Trophoblast cell (in vitro differentiated cells and primary cell): Measurements from ENCODE around the gene CIAO2B.
A peak's percentile ranks its signal among the peaks of the same experiment; 100 is the strongest.

Source experiments
- DNase-seq, 2 donors: peaks; one replicate each; pipeline ENCODE4 v3.0.0-alpha.2; 2016
- H2AFZ ChIP-seq: 2 replicates; pipeline ENCODE4 v1.6.1; 2013; ENCODE audit warnings: low read length, moderate library complexity, mild to moderate bottlenecking; ENCODE audit not compliant: insufficient read depth, poor library complexity
- H2AK5ac ChIP-seq: 2 replicates; pipeline ENCODE4 v1.6.1; 2013; ENCODE audit warnings: mild to moderate bottlenecking, low read length
- H2BK120ac ChIP-seq: 2 replicates; pipeline ENCODE4 v1.6.1; 2013; ENCODE audit warnings: low read length, mild to moderate bottlenecking, moderate library complexity; ENCODE audit not compliant: insufficient read depth, poor library complexity
- H2BK12ac ChIP-seq: 2 replicates; pipeline ENCODE4 v1.6.1; 2013; ENCODE audit warnings: mild to moderate bottlenecking, low read length, moderate library complexity
- H2BK5ac ChIP-seq: 2 replicates; pipeline ENCODE4 v1.6.1; 2013; ENCODE audit warnings: low read length, low read depth, moderate library complexity, mild to moderate bottlenecking; ENCODE audit not compliant: poor library complexity
- H3K14ac ChIP-seq: 2 replicates; pipeline ENCODE4 v1.6.1; 2013; ENCODE audit warnings: mild to moderate bottlenecking, low read length
- H3K18ac ChIP-seq: 2 replicates; pipeline ENCODE4 v1.6.1; 2013; ENCODE audit warnings: mild to moderate bottlenecking, low read length
- H3K23ac ChIP-seq: 2 replicates; pipeline ENCODE4 v1.6.1; 2013; ENCODE audit warnings: low read length
- H3K27ac ChIP-seq: 2 replicates; pipeline ENCODE4 v1.5.1; 2013; ENCODE audit warnings: low read depth, mild to moderate bottlenecking, inconsistent platforms, low read length, moderate library complexity
- H3K27me3 ChIP-seq: 2 replicates; pipeline ENCODE4 v1.6.1; 2013; ENCODE audit warnings: inconsistent platforms, mild to moderate bottlenecking, low read length, moderate library complexity; ENCODE audit not compliant: insufficient read depth
- H3K36me3 ChIP-seq, 2 experiments: 1 replicate in 1 of 2; 2 replicates in 1 of 2; pipeline ENCODE4 v1.6.1; 2013; ENCODE audit warnings: low read length in 2 of 2, mild to moderate bottlenecking in 2 of 2, moderate library complexity in 1 of 2; ENCODE audit not compliant: insufficient read depth in 2 of 2, control insufficient read depth in 1 of 2
- H3K4ac ChIP-seq: 2 replicates; pipeline ENCODE4 v1.6.1; 2013; ENCODE audit warnings: low read depth, mild to moderate bottlenecking, low read length, moderate library complexity
- H3K4me1 ChIP-seq, 2 experiments: 1 replicate in 1 of 2; 2 replicates in 1 of 2; pipeline ENCODE4 v1.6.1; 2013; ENCODE audit warnings: low read length in 2 of 2, mild to moderate bottlenecking in 2 of 2, moderate library complexity in 1 of 2; ENCODE audit not compliant: insufficient read depth in 2 of 2, control insufficient read depth in 1 of 2
- H3K4me2 ChIP-seq: 2 replicates; pipeline ENCODE4 v1.6.1; 2013; ENCODE audit warnings: inconsistent platforms, mild to moderate bottlenecking, low read length, moderate library complexity
- H3K4me3 ChIP-seq: 2 replicates; pipeline ENCODE4 v1.5.1; 2013; ENCODE audit warnings: mild to moderate bottlenecking, low read depth, low read length, inconsistent platforms
- H3K79me1 ChIP-seq: one replicate; pipeline ENCODE4 v1.6.1; 2013; ENCODE audit warnings: low read length
- H3K79me2 ChIP-seq: 2 replicates; pipeline ENCODE4 v1.6.1; 2013; ENCODE audit warnings: low read length, mild to moderate bottlenecking; ENCODE audit not compliant: control insufficient read depth, insufficient read depth, poor library complexity
- H3K9ac ChIP-seq: 2 replicates; pipeline ENCODE4 v1.6.1; 2013; ENCODE audit warnings: mild to moderate bottlenecking, low read length
- H3K9me3 ChIP-seq: 2 replicates; pipeline ENCODE4 v1.6.1; 2013; ENCODE audit warnings: low read depth, mild to moderate bottlenecking, control low read depth, inconsistent platforms, low read length; ENCODE audit not compliant: insufficient read depth
- H4K12ac ChIP-seq: 2 replicates; pipeline ENCODE4 v1.6.1; 2013; ENCODE audit warnings: low read depth, mild to moderate bottlenecking, low read length, moderate library complexity
- H4K8ac ChIP-seq: 2 replicates; pipeline ENCODE4 v1.6.1; 2013; ENCODE audit warnings: low read depth, mild to moderate bottlenecking, low read length, moderate library complexity
- H4K91ac ChIP-seq: one replicate; pipeline ENCODE4 v1.6.1; 2013; ENCODE audit warnings: low read depth, mild to moderate bottlenecking, low read length, moderate library complexity
- WGBS: extraction: QIAGEN DNeasy Blood & Tissue Kit; methylation state at CpG from one replicate; pipeline ENCODE4 v1.1.7; 2013; ENCODE audit warnings: missing lambda C conversion rate; ENCODE audit not compliant: insufficient read length, insufficient coverage; ENCODE audit errors: extremely low coverage; 5-methylcytosine and 5-hydroxymethylcytosine counted together

The CIAO2B gene

DNA sequence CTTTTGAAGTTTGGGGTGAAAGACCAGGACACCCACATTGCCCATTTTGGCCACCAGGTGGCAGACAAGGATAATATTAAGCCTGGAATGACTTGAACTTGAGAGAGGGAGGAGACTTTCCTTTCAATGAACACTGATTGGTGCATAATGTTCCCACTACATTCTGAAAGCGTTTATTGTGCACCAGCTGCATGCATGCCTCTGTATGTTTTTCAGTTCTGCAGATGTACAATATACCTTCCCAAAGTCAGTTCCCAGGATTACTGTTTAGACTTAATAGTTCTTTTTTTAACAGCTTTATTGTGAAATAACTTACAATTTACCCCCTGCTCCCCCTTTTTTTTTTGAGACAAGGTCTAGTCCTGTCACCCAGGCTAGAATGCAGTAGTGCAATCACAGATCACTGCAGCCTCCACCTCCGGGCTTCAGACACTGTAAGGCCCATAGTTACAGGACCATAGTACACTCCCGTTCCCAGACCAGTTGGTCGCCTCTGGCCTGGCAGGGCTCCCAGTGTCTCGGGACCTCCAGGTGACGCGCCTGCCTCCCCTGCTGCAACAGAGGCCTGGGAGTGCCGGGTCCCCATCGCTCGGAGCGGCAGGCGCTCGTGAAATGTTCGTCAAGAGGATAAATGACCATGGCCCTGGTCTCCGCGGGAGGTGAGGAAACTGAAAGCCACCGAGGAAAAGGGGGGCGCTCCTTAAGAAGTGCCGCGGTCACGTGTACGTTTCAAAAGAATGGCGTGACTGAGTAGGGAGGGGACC is 13.3 kb upstream of the CIAO2B start:
- no peak overlapping the region for H4K91ac ChIP-seq
- no peak overlapping the region for H4K12ac ChIP-seq
- DNase-seq: peak; percentile 58 to 86
- H3K23ac ChIP-seq: no peak overlapping the region
- no peak overlapping the region for H3K27ac ChIP-seq
- no peak overlapping the region for H3K4me2 ChIP-seq
- H3K18ac ChIP-seq: no peak overlapping the region
- H2AK5ac ChIP-seq: no peak overlapping the region
- H3K4ac ChIP-seq: no peak overlapping the region
- WGBS: no CpG with 5 or more reads among the region's 23 CpGs
- no peak overlapping the region for H2BK12ac ChIP-seq
- H3K4me3 ChIP-seq: no peak overlapping the region
- no peaks in the 10 kb centered on the region for H3K79me2 ChIP-seq
- no peak overlapping the region for H2BK120ac ChIP-seq
- H3K9me3 ChIP-seq: peaks cover 3% of the 10 kb centered on the region
- no peak overlapping the region for H3K14ac ChIP-seq
- H2BK5ac ChIP-seq: no peak overlapping the region
- peaks cover 14 to 15% of the 10 kb centered on the region in 2 experiments for H3K36me3 ChIP-seq
- H3K9ac ChIP-seq: no peak overlapping the region
- no peak overlapping the region for H4K8ac ChIP-seq
- no peaks in the 10 kb centered on the region for H3K4me1 ChIP-seq
- H3K27me3 ChIP-seq: peaks cover 21% of the 10 kb centered on the region
- no peak overlapping the region for H2AFZ ChIP-seq
- H3K79me1 ChIP-seq: no peaks in the 10 kb centered on the region

DNA sequence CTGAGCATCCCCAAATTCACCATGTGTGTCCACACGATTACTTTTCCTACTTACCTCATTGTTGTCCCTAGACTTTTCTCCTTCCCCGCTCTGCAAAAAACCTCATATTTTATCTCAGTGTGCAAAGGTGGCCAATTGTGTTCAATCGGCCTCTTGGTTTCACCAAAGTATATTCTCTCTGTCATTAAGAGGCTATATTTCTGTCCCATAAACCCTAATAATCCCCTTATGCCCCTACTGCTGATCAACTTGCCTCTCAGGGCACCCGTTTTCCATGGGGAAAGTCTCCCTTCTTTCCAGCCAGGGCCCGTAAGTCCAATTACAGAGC is 12.7 kb upstream of the CIAO2B start:
- Histone ChIP-seq H3K9me3 (peaks cover 2% of the 10 kb centered on the region), H3K14ac (no peak overlapping the region), H2BK5ac (no peak overlapping the region), H3K79me1 (no peaks in the 10 kb centered on the region), H3K18ac (no peak overlapping the region), H3K4me3 (no peak overlapping the region), H3K27ac (no peak overlapping the region), H3K79me2 (no peaks in the 10 kb centered on the region), H3K4me2 (no peak overlapping the region), H2BK12ac (no peak overlapping the region), H3K4me1 (no peaks in the 10 kb centered on the region), H2AFZ (no peak overlapping the region), H2AK5ac (no peak overlapping the region), H3K27me3 (peaks cover 21% of the 10 kb centered on the region), H4K12ac (no peak overlapping the region), H3K36me3 (peaks cover 19 to 20% of the 10 kb centered on the region in 2 experiments), H2BK120ac (no peak overlapping the region), H3K4ac (no peak overlapping the region), H4K91ac (no peak overlapping the region), H3K9ac (no peak overlapping the region), H4K8ac (no peak overlapping the region), H3K23ac (no peak overlapping the region)
- WGBS: no CpG with 5 or more reads among the region's 5 CpGs
- DNase-seq: no peak

DNA sequence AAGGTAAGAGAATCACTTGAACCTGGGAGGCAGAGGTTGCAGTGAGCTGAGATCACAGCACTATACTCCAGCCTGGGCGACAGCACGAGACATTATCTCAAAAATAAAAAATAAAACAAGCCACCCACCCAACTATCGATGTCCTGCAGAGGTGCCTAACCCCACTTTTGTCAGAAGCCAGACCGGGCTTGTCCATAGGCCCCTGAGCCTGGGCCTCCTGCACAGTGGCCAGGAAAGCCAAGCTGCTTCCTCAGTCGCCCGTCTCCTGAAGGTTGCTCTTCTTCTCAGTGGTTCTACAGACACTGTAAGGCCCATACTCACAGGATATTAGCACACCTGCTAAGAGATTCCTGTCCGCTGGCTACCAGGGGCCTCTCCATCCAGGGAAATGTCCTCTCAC is 12.3 kb upstream of the CIAO2B start:
- Histone ChIP-seq H2BK5ac (no peak overlapping the region), H3K9me3 (peaks cover 2% of the 10 kb centered on the region), H3K4me3 (no peak overlapping the region), H3K27ac (no peak overlapping the region), H2BK12ac (no peak overlapping the region), H3K36me3 (peaks cover 23 to 24% of the 10 kb centered on the region in 2 experiments), H4K91ac (no peak overlapping the region), H4K12ac (no peak overlapping the region), H2AK5ac (no peak overlapping the region), H4K8ac (no peak overlapping the region), H2BK120ac (no peak overlapping the region), H3K14ac (no peak overlapping the region), H3K18ac (no peak overlapping the region), H3K23ac (no peak overlapping the region), H3K27me3 (peaks cover 21% of the 10 kb centered on the region), H3K79me2 (no peaks in the 10 kb centered on the region), H3K4me2 (no peak overlapping the region), H3K79me1 (no peaks in the 10 kb centered on the region), H2AFZ (no peak overlapping the region), H3K4me1 (no peaks in the 10 kb centered on the region), H3K4ac (no peak overlapping the region), H3K9ac (no peak overlapping the region)
- DNase-seq: no peak
- no CpG with 5 or more reads among the region's 7 CpGs for WGBS

DNA sequence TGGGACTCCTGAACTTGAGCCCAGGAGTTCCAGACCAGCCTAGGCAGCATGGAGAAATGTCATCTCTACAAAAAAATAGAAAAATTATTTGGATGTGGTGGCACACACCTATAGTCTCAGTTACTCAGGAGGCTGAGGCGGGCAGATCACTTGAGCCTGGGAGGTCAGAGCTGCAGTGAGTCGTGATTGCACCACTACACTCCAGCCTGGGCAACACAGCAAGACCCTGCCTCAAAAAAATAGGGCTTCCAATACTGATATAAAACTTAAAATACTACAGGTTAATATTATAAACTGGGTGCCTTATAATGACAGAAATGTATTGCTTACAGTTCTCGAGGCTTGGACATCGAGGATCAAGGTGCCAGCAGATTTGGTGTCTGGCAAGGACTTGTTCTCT is 11.7 kb upstream of the CIAO2B start:
- Histone ChIP-seq H3K27ac (no peak overlapping the region), H3K4me3 (no peak overlapping the region), H2AK5ac (no peak overlapping the region), H3K4me1 (no peaks in the 10 kb centered on the region), H3K36me3 (peaks cover 29 to 30% of the 10 kb centered on the region in 2 experiments), H2AFZ (no peak overlapping the region), H2BK120ac (no peak overlapping the region), H3K27me3 (peaks cover 21% of the 10 kb centered on the region), H3K79me1 (no peaks in the 10 kb centered on the region), H4K8ac (no peak overlapping the region), H3K14ac (no peak overlapping the region), H4K12ac (no peak overlapping the region), H3K4me2 (no peak overlapping the region), H2BK12ac (no peak overlapping the region), H3K18ac (no peak overlapping the region), H3K9me3 (peaks cover 2% of the 10 kb centered on the region), H3K23ac (no peak overlapping the region), H2BK5ac (no peak overlapping the region), H3K4ac (no peak overlapping the region), H3K79me2 (no peaks in the 10 kb centered on the region), H4K91ac (no peak overlapping the region), H3K9ac (no peak overlapping the region)
- no CpG with 5 or more reads among the region's 4 CpGs for WGBS
- DNase-seq: no peak
